DND-41 (cell line): ENCODE data around the gene RAD9A.

Experiments used
- EZH2 ChIP-seq: IDR thresholded peaks from 3 replicates; pipeline ENCODE4 v1.6.1; 2012; ENCODE audit warnings: borderline replicate concordance, low read depth, mild to moderate bottlenecking, moderate library complexity, low read length, inconsistent platforms; ENCODE audit not compliant: severe bottlenecking
- TF ChIP-seq, protein P1 (sequence below): IDR thresholded peaks from 2 replicates; pipeline ENCODE4 v1.5.1; 2012; ENCODE audit warnings: borderline replicate concordance, low read length, moderate library complexity, mild to moderate bottlenecking; ENCODE audit not compliant: poor library complexity, severe bottlenecking; ENCODE audit errors: extremely low read depth

DNA sequence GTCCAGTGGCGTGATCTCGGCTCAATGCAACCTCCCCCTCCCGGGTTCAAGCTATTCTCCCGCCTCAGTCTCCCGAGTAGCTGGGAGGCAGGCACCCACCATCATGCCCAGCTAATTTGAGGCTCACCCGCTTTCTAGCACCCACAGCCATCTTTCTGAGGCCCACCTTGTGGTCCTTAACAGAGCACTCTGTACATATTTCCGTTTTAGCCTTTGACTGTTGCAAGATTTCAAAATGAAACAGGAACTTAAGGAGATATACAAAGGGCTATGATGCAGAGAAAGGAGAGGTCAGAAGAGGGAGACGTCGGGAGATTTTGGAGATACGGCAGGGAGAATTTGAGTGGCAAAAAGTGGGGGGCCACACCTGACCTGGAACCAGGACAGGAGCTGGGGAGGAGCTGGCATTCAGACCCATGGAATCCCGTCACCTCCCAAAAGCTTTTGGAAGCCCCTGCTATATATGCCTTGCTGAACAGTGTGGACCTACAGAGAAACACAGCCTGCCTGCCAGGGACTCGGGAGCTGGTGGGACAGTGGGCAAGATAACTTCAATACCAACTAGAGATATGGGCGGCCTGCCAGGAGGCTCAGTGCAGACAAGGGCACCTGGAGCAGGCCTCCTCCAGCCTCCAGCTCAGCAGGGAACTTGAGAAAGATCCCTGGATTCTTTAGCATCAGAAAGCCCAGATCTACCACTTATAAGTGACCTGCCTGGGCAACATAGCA, 10.4 kb upstream of the RAD9A start:
- TF ChIP-seq, protein P1, sequence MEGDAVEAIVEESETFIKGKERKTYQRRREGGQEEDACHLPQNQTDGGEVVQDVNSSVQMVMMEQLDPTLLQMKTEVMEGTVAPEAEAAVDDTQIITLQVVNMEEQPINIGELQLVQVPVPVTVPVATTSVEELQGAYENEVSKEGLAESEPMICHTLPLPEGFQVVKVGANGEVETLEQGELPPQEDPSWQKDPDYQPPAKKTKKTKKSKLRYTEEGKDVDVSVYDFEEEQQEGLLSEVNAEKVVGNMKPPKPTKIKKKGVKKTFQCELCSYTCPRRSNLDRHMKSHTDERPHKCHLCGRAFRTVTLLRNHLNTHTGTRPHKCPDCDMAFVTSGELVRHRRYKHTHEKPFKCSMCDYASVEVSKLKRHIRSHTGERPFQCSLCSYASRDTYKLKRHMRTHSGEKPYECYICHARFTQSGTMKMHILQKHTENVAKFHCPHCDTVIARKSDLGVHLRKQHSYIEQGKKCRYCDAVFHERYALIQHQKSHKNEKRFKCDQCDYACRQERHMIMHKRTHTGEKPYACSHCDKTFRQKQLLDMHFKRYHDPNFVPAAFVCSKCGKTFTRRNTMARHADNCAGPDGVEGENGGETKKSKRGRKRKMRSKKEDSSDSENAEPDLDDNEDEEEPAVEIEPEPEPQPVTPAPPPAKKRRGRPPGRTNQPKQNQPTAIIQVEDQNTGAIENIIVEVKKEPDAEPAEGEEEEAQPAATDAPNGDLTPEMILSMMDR: no peak
- TF ChIP-seq EZH2: no peak
